Measurements from ENCODE around the gene HPX. TPM values are rescaled to one million over a fixed set of nuclear protein-coding genes. Genes with fewer than 3 reads are reported as not detected.

HPX gene
- polyA plus RNA-seq, 6 donors from 2014 or later, result 0.19 to 0.95 TPM; not detected in 4

- Mint-ChIP-seq H3K9me3 (no peaks in the 10 kb centered on the region), H3K36me3 (peaks cover 0 to 10% of the 10 kb centered on the region in 2 donors), H3K27me3 (no peaks in the 10 kb centered on the region), H3K4me1 (peaks cover 34 to 49% (median 46%) of the 10 kb centered on the region in 3 donors), H3K4me3 (peak within 1 kb of the TSS; percentile 89 to 97 (median 94)), H3K27ac (peak within 1 kb of the TSS; percentile 99 to 100 (median 100))
- peak; percentile 88 to 92 for ATAC-seq (ENCODE audit: low read depth in 2 of 2)
- peak; percentile 88 for DNase-seq
These were observed 50.7 kb downstream of the HPX start, which contains the start of gene SMPD1 for GRCh38 chr11:6389905-6390717. SMPD1 (plus strand) TSS chr11:6390474; CDS start chr11:6390599, 125 bp downstream.

GRCh38 chr11:6388748-6389147 is 52.0 kb downstream of the HPX start:
- Mint-ChIP-seq H3K27me3 (no peaks in the 10 kb centered on the region), H3K4me3 (peak overlapping the region in 4 of 8 donors; percentile 52 to 94 (median 91)), H3K36me3 (peaks cover 0 to 10% of the 10 kb centered on the region in 2 donors), H3K9me3 (no peaks in the 10 kb centered on the region), H3K4me1 (peaks cover 35 to 49% (median 47%) of the 10 kb centered on the region in 3 donors), H3K27ac (peak overlapping the region; percentile 99 to 100 (median 100))
- ATAC-seq (ENCODE audit: low read depth in 2 of 2) (no peak), DNase-seq (no peak)

GRCh38 chr11:6387811-6388599 is 52.8 kb downstream of the HPX start:
- H3K4me3 Mint-ChIP-seq, result peak overlapping the region in 4 of 8 donors; percentile 13 to 89 (median 41)
- peak overlapping the region in 4 of 6 donors; percentile 27 to 99 (median 46) for H3K27ac Mint-ChIP-seq
- ATAC-seq (ENCODE audit: low read depth in 2 of 2) (no peak), DNase-seq (no peak)
- peaks cover 0 to 6% of the 10 kb centered on the region in 2 donors for H3K36me3 Mint-ChIP-seq
- peaks cover 32 to 45% (median 40%) of the 10 kb centered on the region in 3 donors for H3K4me1 Mint-ChIP-seq
- H3K27me3 Mint-ChIP-seq, result no peaks in the 10 kb centered on the region
- no peaks in the 10 kb centered on the region for H3K9me3 Mint-ChIP-seq

- Mint-ChIP-seq H3K4me3 (peak overlapping the region in 1 of 8 donors; percentile 9), H3K9me3 (no peaks in the 10 kb centered on the region), H3K4me1 (peaks cover 17 to 26% (median 17%) of the 10 kb centered on the region in 3 donors), H3K36me3 (no peaks in the 10 kb centered on the region), H3K27ac (peak overlapping the region in 3 of 6 donors; percentile 24 to 75 (median 69)), H3K27me3 (no peaks in the 10 kb centered on the region)
- DNase-seq (no peak), ATAC-seq (ENCODE audit: low read depth in 2 of 2) (no peak)
These were observed 55.6 kb downstream of the HPX start for GRCh38 chr11:6385046-6385777.

Other genes with a start within 250 kb of the HPX start
- gene OR52W1, start 241.8 kb downstream of the HPX start, polyA plus RNA-seq (ENCODE audit: low read depth in 6 of 6), result not detected
- not detected for gene C11orf42, start 235.4 kb downstream of the HPX start, polyA plus RNA-seq (ENCODE audit: low read depth in 6 of 6)
- gene FHIP1B, start 206.4 kb downstream of the HPX start, polyA plus RNA-seq (ENCODE audit: low read depth in 6 of 6), result 10 to 100 TPM in 3 of 6 donors, 1 to 10 TPM in 3; 6.4 to 19.5 (median 10.1) TPM
- gene CNGA4, start 201.9 kb downstream of the HPX start, polyA plus RNA-seq (ENCODE audit: low read depth in 6 of 6), result under 1 TPM in 2 of 6 donors, not detected in 4; 0.26 to 0.32 TPM
- not detected for gene CCKBR, start 181.1 kb downstream of the HPX start, polyA plus RNA-seq (ENCODE audit: low read depth in 6 of 6)
- gene CAVIN3, start 120.5 kb downstream of the HPX start, polyA plus RNA-seq (ENCODE audit: low read depth in 6 of 6), result not detected
- 10 to 100 TPM in 3 of 6 donors, 1 to 10 TPM in 3; 6.9 to 14.2 (median 9.9) TPM for gene SMPD1, start 50.5 kb downstream of the HPX start, polyA plus RNA-seq (ENCODE audit: low read depth in 6 of 6)
- gene APBB1, start 21.9 kb downstream of the HPX start, polyA plus RNA-seq (ENCODE audit: low read depth in 6 of 6), result 10 to 100 TPM in 5 of 6 donors, 1 to 10 TPM in 1; 9.4 to 40.0 (median 28.0) TPM
- gene TRIM3, start 33.0 kb upstream of the HPX start, polyA plus RNA-seq (ENCODE audit: low read depth in 6 of 6), result 1 to 10 TPM in 4 of 6 donors, under 1 TPM in 2; 0.88 to 2.7 (median 1.8) TPM
- gene ARFIP2, start 40.3 kb upstream of the HPX start, polyA plus RNA-seq (ENCODE audit: low read depth in 6 of 6), result 10 to 100 TPM; 22.9 to 37.3 (median 29.7) TPM
- 10 to 100 TPM; 22.0 to 43.4 (median 30.4) TPM for gene TIMM10B, start 40.5 kb upstream of the HPX start, polyA plus RNA-seq (ENCODE audit: low read depth in 6 of 6)
- gene DNHD1, start 56.3 kb upstream of the HPX start, polyA plus RNA-seq (ENCODE audit: low read depth in 6 of 6), result 1 to 10 TPM in 5 of 6 donors, under 1 TPM in 1; 0.90 to 2.6 (median 1.7) TPM
- 10 to 100 TPM; 13.7 to 33.8 (median 18.6) TPM for gene RRP8, start 162.6 kb upstream of the HPX start, polyA plus RNA-seq (ENCODE audit: low read depth in 6 of 6)
- 10 to 100 TPM; 49.8 to 87.8 (median 73.8) TPM for gene ILK, start 162.8 kb upstream of the HPX start, polyA plus RNA-seq (ENCODE audit: low read depth in 6 of 6)
- 100 to 1,000 TPM; 203 to 344 (median 273) TPM for gene TAF10, start 171.2 kb upstream of the HPX start, polyA plus RNA-seq (ENCODE audit: low read depth in 6 of 6)
- gene TPP1, start 178.4 kb upstream of the HPX start, polyA plus RNA-seq (ENCODE audit: low read depth in 6 of 6), result 100 to 1,000 TPM; 146 to 198 (median 176) TPM
- gene DCHS1, start 214.8 kb upstream of the HPX start, polyA plus RNA-seq (ENCODE audit: low read depth in 6 of 6), result under 1 TPM in 5 of 6 donors, not detected in 1; 0.07 to 0.85 (median 0.19) TPM
- gene MRPL17, start 242.4 kb upstream of the HPX start, polyA plus RNA-seq (ENCODE audit: low read depth in 6 of 6), result 10 to 100 TPM in 5 of 6 donors, 1 to 10 TPM in 1; 9.7 to 16.0 (median 11.7) TPM

Data from naive B cell (primary cell).